Measurements from ENCODE around the gene EPN2. TPM values are rescaled to one million over a fixed set of nuclear protein-coding genes. Genes with fewer than 3 reads are reported as not detected.

Gene EPN2
- total and polyA plus RNA-seq, 10 of the 15 experiments (the other 5 are each of a cell fraction or from before 2014, with no cell fraction given): 0.26 to 8.4 (median 4.7) TPM

- ATAC-seq: peak; percentile 44
- in situ Hi-C loops (cut with MboI): no loop called here
- BruUV-seq (replicated peaks): no TSS peak
- TF ChIP-seq RELA (IDR thresholded peaks at IDR 0.05; ENCODE audit: borderline replicate concordance, partially characterized antibody): no peak
- no peak for TF ChIP-seq CHD4 (IDR thresholded peaks at IDR 0.05)
- no peak for TF ChIP-seq ZBTB11 (CRISPR knock-in tag; IDR thresholded peaks at IDR 0.05)
- TF ChIP-seq NBN (IDR thresholded peaks at IDR 0.05): no peak
- no peak for TF ChIP-seq SKIL (IDR thresholded peaks at IDR 0.05; ENCODE audit: low read depth, poor library complexity, severe bottlenecking)
- no peak for TF ChIP-seq NRF1 (conservative IDR thresholded peaks at IDR 0.05; ENCODE audit: low read depth, low read length)
- no peak for TF ChIP-seq ZBTB4 (CRISPR knock-in tag; IDR thresholded peaks at IDR 0.05)
- TF ChIP-seq ASH2L (IDR thresholded peaks at IDR 0.05; ENCODE audit: borderline replicate concordance, low read depth): no peak
- TF ChIP-seq POLR2A (IDR thresholded peaks at IDR 0.05; ENCODE audit: low read depth, low read length): no peak
- no peak for TF ChIP-seq ESRRA (IDR thresholded peaks at IDR 0.05; ENCODE audit: low read length)
- TF ChIP-seq RUNX3 (IDR thresholded peaks at IDR 0.05; ENCODE audit: low read length): peak; percentile 36; the same call in 1 of the 2 replicates
- TF ChIP-seq ELK1 (IDR thresholded peaks at IDR 0.05; ENCODE audit: low read depth, low read length): no peak
- no peak for TF ChIP-seq YBX1 (IDR thresholded peaks at IDR 0.05)
- TF ChIP-seq RAD21 (IDR thresholded peaks at IDR 0.05; ENCODE audit: insufficient read depth, low read depth, low read length): no peak
Measured at GRCh38 chr17:19371259-19372010, 134.3 kb downstream of the EPN2 start.

More at GRCh38 chr17:19371259-19372010, 134.3 kb downstream of the EPN2 start:
- RAD21 ChIA-PET (ENCODE audit: unreplicated experiment): interaction anchor here (0.9 kb wide), 1 partner anchor 9 kb away, joined by 3 read pairs; the partner anchor contains the start of gene B9D1
- H3K27ac ChIP-seq (ENCODE audit: control insufficient read depth, insufficient read depth): no peak overlapping the region
- WGBS (ENCODE audit: insufficient coverage, insufficient replicate concordance, low lambda C conversion rate, missing lambda C conversion rate): 37% methylated on average over 7 of the region's 7 CpGs
- SMC1A ChIA-PET (ENCODE audit: uncharacterized antibody, unreplicated experiment): interaction anchor here (0.7 to 0.9 kb wide), 2 partner anchors 8 to 76 kb away, joined by 3 to 4 read pairs; no protein-coding TSS in a partner anchor
- no peak overlapping the region for H3K4me3 ChIP-seq
- no peaks in the 10 kb centered on the region for H3K27me3 ChIP-seq (replicated peaks in 1 of 2; ENCODE audit: control insufficient read depth in 2 of 2, insufficient read depth in 2 of 2, low read length in 1 of 2)
- DNase-seq (ENCODE audit: low read depth, low spot score): no peak
- no peaks in the 10 kb centered on the region for H3K9me3 ChIP-seq (replicated peaks; ENCODE audit: control insufficient read depth, insufficient read depth, low read length)
- no peak for FAIRE-seq
- no peak overlapping the region for H3K9ac ChIP-seq (ENCODE audit: control insufficient read depth, insufficient read depth, low read length)
- H3K4me1 ChIP-seq (ENCODE audit: control insufficient read depth, insufficient read depth, low read length): peaks cover 26% of the 10 kb centered on the region
- H4K20me1 ChIP-seq (ENCODE audit: control insufficient read depth, insufficient read depth): 0 out of 2 replicates have a peak, but pooled peaks cover 3% of the 10 kb centered on the region
- CTCF ChIA-PET: interaction anchor here (1.3 kb wide), 1 partner anchor 9 kb away, joined by 4 read pairs; the partner anchor contains the start of gene B9D1
- no peaks in the 10 kb centered on the region for H3K36me3 ChIP-seq (ENCODE audit: control insufficient read depth in 2 of 2, insufficient read depth in 2 of 2, low read length in 1 of 2)
- POLR2A ChIA-PET: no interaction called here
- H2AFZ ChIP-seq (ENCODE audit: control insufficient read depth, low read depth, low read length): no peak overlapping the region
- intact Hi-C loops (cut with micrococcal nuclease; ENCODE audit: unreplicated experiment): no loop called here
- H3K4me2 ChIP-seq (ENCODE audit: control insufficient read depth, insufficient read depth): peak overlapping the region; percentile 63; the same call in 1 of the 2 replicates
- no peaks in the 10 kb centered on the region for H3K79me2 ChIP-seq (ENCODE audit: control insufficient read depth, insufficient read depth, low read length)

Measured in GM12878 (cell line).